ENCODE data around the gene DLX4.

The DLX4 gene

GRCh38 chr17:49972486-49973270 is 3.7 kb downstream of the DLX4 start:
- no peak for TF ChIP-seq CTCF (IDR thresholded peaks at IDR 0.05; ENCODE audit: borderline replicate concordance, insufficient read depth, low read depth, low read length)
- no peak overlapping the region for H3K4me3 ChIP-seq (ENCODE audit: low read depth, low read length)

- no peak for TF ChIP-seq CTCF (IDR thresholded peaks at IDR 0.05; ENCODE audit: borderline replicate concordance, insufficient read depth, low read depth, low read length)
- H3K4me3 ChIP-seq (ENCODE audit: low read depth, low read length), result no peak overlapping the region
These were observed 4.3 kb downstream of the DLX4 start for GRCh38 chr17:49973271-49973615.

GRCh38 chr17:49975531-49975930 is 6.5 kb downstream of the DLX4 start:
- TF ChIP-seq CTCF (IDR thresholded peaks at IDR 0.05; ENCODE audit: borderline replicate concordance, insufficient read depth, low read depth, low read length), result no peak
- no peak overlapping the region for H3K4me3 ChIP-seq (ENCODE audit: low read depth, low read length)

GRCh38 chr17:49976163-49976827 is 7.3 kb downstream of the DLX4 start:
- H3K4me3 ChIP-seq (ENCODE audit: low read depth, low read length), result no peak overlapping the region
- TF ChIP-seq CTCF (IDR thresholded peaks at IDR 0.05; ENCODE audit: borderline replicate concordance, insufficient read depth, low read depth, low read length), result no peak

GRCh38 chr17:49976828-49977202 is 7.8 kb downstream of the DLX4 start:
- no peak overlapping the region for H3K4me3 ChIP-seq (ENCODE audit: low read depth, low read length)
- TF ChIP-seq CTCF (IDR thresholded peaks at IDR 0.05; ENCODE audit: borderline replicate concordance, insufficient read depth, low read depth, low read length), result no peak

GRCh38 chr17:49977463-49978389 is 8.7 kb downstream of the DLX4 start:
- H3K4me3 ChIP-seq (ENCODE audit: low read depth, low read length), result no peak overlapping the region
- no peak for TF ChIP-seq CTCF (IDR thresholded peaks at IDR 0.05; ENCODE audit: borderline replicate concordance, insufficient read depth, low read depth, low read length)

Measured in GM12875 (cell line).